ENCODE data around the gene COL19A1. TPM values are rescaled to one million over a fixed set of nuclear protein-coding genes. Genes with fewer than 3 reads are reported as not detected.
"Not testable (repeated sequence)": the region's sequence is repeated elsewhere in the genome, so short reads cannot be mapped to it uniquely, and the experiment has no call there.

The COL19A1 gene
- total RNA-seq, 1 experiment from 2014 or later: not detected

DNA sequence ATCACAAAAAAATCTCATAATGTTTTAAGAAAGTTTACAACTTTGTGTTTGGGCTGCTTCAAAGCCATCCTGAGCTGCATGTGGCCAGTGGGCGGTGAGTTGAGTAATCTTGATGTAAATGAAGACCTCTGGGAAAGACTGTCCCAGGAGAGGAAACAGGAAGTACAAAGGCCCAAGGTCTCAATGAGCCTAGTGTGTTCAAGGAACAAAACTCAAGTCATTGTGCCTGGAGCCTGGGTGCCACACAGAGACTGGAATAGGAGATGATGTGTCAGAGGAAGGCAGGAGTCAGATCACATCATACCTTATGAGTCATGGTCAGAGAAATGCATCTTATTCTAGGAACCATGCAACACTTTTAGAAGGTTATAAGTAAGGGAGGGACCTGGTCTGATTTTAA is 51.5 kb downstream of the COL19A1 start:
- Histone ChIP-seq H3K4me3 (no peak overlapping the region), H3K4me1 (replicated peaks; ENCODE audit: insufficient read depth) (no peaks in the 10 kb centered on the region), H3F3A (ENCODE audit: insufficient read depth, low read depth) (no peaks in the 10 kb centered on the region), H3K27ac (no peak overlapping the region), H2AFZ (peak overlapping the region; percentile 33; the same call in 1 of the 2 replicates), H3K79me2 (ENCODE audit: low read depth) (no peaks in the 10 kb centered on the region), H3K27me3 (ENCODE audit: insufficient read depth, low read depth) (no peaks in the 10 kb centered on the region), H3K36me3 (ENCODE audit: low read depth) (no peaks in the 10 kb centered on the region), H3K4me2 (no peak overlapping the region), H3K9me2 (ENCODE audit: insufficient read depth) (no peaks in the 10 kb centered on the region; the same call in 1 of the 2 replicates), H3K9me3 (ENCODE audit: insufficient read depth, low read depth) (no peaks in the 10 kb centered on the region), H4K20me1 (ENCODE audit: insufficient read depth) (no peaks in the 10 kb centered on the region; the same call in 1 of the 2 replicates)
- intact Hi-C loops (cut with micrococcal nuclease; ENCODE audit: unreplicated experiment): no loop called here
- no peak for TF ChIP-seq EZH2 (IDR thresholded peaks at IDR 0.05; ENCODE audit: low read depth)
- TF ChIP-seq, protein P1, sequence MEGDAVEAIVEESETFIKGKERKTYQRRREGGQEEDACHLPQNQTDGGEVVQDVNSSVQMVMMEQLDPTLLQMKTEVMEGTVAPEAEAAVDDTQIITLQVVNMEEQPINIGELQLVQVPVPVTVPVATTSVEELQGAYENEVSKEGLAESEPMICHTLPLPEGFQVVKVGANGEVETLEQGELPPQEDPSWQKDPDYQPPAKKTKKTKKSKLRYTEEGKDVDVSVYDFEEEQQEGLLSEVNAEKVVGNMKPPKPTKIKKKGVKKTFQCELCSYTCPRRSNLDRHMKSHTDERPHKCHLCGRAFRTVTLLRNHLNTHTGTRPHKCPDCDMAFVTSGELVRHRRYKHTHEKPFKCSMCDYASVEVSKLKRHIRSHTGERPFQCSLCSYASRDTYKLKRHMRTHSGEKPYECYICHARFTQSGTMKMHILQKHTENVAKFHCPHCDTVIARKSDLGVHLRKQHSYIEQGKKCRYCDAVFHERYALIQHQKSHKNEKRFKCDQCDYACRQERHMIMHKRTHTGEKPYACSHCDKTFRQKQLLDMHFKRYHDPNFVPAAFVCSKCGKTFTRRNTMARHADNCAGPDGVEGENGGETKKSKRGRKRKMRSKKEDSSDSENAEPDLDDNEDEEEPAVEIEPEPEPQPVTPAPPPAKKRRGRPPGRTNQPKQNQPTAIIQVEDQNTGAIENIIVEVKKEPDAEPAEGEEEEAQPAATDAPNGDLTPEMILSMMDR (conservative IDR thresholded peaks at IDR 0.05): no peak
- ChIA-PET POLR2A (ENCODE audit: unreplicated experiment) (no interaction called here), CTCF (no interaction called here)
- no peak for DNase-seq
- no TSS peak for BruUV-seq (replicated peaks)

DNA sequence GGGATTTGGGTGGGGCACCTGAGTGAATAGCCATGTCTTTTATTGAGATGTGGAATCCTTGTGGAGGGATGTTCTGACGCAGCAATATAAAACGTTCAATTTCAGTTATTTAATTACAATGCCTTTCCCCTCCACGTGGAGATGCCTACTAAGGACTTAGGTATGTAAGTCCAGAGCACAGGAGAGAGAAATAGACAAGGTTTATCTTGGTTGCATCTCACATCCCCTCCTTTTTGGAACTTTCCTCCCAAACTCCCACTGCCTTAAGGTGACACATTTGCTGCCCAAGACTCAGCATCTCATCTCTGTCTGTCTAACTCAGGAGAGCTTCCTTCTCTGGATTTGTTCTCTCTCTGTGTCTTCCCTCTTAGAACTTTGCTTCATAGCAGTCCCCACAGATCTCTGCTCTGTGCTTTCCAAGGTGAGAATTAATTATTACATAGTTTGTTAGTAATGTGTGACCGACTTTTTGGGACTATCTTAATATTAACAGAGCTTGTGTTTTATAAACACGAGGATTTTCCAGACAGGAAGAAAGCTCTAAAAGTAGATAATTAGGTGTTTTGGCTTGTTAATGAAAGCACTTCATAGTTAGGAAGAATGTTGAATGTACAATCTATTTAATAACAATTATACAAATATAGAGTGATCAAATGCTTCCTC is 52.6 kb downstream of the COL19A1 start:
- intact Hi-C loops (cut with micrococcal nuclease; ENCODE audit: unreplicated experiment): no loop called here
- no TSS peak for BruUV-seq (replicated peaks)
- Histone ChIP-seq H3K4me2 (no peak overlapping the region), H3K27ac (no peak overlapping the region), H2AFZ (no peak overlapping the region), H3K36me3 (ENCODE audit: low read depth) (no peaks in the 10 kb centered on the region), H3K27me3 (ENCODE audit: insufficient read depth, low read depth) (no peaks in the 10 kb centered on the region), H3F3A (ENCODE audit: insufficient read depth, low read depth) (no peaks in the 10 kb centered on the region), H3K9me3 (ENCODE audit: insufficient read depth, low read depth) (no peaks in the 10 kb centered on the region), H3K9me2 (ENCODE audit: insufficient read depth) (no peaks in the 10 kb centered on the region; the same call in 1 of the 2 replicates), H3K4me1 (replicated peaks; ENCODE audit: insufficient read depth) (no peaks in the 10 kb centered on the region), H4K20me1 (ENCODE audit: insufficient read depth) (no peaks in the 10 kb centered on the region; the same call in 1 of the 2 replicates), H3K4me3 (no peak overlapping the region), H3K79me2 (ENCODE audit: low read depth) (no peaks in the 10 kb centered on the region)
- no peak for DNase-seq
- no peak for TF ChIP-seq EZH2 (IDR thresholded peaks at IDR 0.05; ENCODE audit: low read depth)
- TF ChIP-seq, protein P1 (conservative IDR thresholded peaks at IDR 0.05): no peak
- ChIA-PET CTCF (no interaction called here), POLR2A (ENCODE audit: unreplicated experiment) (no interaction called here)

DNA sequence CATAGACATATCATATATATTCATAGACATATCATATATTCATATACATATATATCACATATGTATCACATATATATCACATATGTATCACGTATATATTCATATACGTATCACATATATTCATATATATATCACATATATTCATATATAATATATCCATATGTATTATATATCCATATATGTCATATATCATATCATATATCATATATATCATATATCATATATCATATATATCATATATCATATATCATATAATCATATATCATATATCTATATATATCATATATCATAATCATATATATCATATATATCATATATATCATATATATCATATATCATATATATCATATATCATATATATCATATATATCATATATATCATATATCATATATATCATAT is 54.7 kb downstream of the COL19A1 start:
- H3K9me3 ChIP-seq (ENCODE audit: insufficient read depth, low read depth); H3K9me2 ChIP-seq (ENCODE audit: insufficient read depth); DNase-seq; H3K4me1 ChIP-seq (replicated peaks; ENCODE audit: insufficient read depth); H2AFZ ChIP-seq; H3F3A ChIP-seq (ENCODE audit: insufficient read depth, low read depth); H3K27ac ChIP-seq; BruUV-seq (replicated peaks); intact Hi-C loops (cut with micrococcal nuclease; ENCODE audit: unreplicated experiment); H3K79me2 ChIP-seq (ENCODE audit: low read depth); POLR2A ChIA-PET (ENCODE audit: unreplicated experiment); H3K27me3 ChIP-seq (ENCODE audit: insufficient read depth, low read depth); CTCF ChIA-PET; H4K20me1 ChIP-seq (ENCODE audit: insufficient read depth); H3K36me3 ChIP-seq (ENCODE audit: low read depth); H3K4me3 ChIP-seq; H3K4me2 ChIP-seq: not testable (repeated sequence)

DNA sequence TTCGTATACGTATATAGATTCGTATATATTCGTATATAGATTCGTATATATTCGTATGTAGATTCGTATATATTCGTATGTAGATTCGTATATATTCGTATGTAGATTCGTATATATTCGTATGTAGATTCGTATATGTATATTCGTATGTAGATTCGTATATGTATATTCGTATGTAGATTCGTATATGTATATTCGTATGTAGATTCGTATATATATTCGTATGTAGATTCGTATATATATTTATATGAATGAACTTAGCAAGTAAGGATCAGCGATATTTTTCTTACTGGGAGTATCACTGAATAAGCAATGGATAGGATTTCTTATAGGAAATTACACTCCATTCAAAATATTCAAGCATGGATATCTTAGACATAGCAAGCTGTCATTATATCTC is 55.3 kb downstream of the COL19A1 start:
- H3K4me1 ChIP-seq (replicated peaks; ENCODE audit: insufficient read depth); H3K9me2 ChIP-seq (ENCODE audit: insufficient read depth); CTCF ChIA-PET; H3K4me2 ChIP-seq; H3K27me3 ChIP-seq (ENCODE audit: insufficient read depth, low read depth); POLR2A ChIA-PET (ENCODE audit: unreplicated experiment); H4K20me1 ChIP-seq (ENCODE audit: insufficient read depth); H3K79me2 ChIP-seq (ENCODE audit: low read depth); H3K9me3 ChIP-seq (ENCODE audit: insufficient read depth, low read depth); H2AFZ ChIP-seq; H3F3A ChIP-seq (ENCODE audit: insufficient read depth, low read depth); H3K36me3 ChIP-seq (ENCODE audit: low read depth); H3K27ac ChIP-seq; H3K4me3 ChIP-seq; intact Hi-C loops (cut with micrococcal nuclease; ENCODE audit: unreplicated experiment); DNase-seq; BruUV-seq (replicated peaks): not testable (repeated sequence)

All from PC-9 (cell line).